Brain microvascular endothelial cell (primary cell): ENCODE data around the gene UBE2G2.

Experiments used
- DNase-seq: peaks from one replicate; pipeline ENCODE4 v3.0.0-alpha.2; 2020
- H3K27ac ChIP-seq: fragments of 250-450 bp; sonication (Bioruptor Pico); 2 replicates; pipeline ENCODE4 v1.5.1; 2020; ENCODE audit warnings: mild to moderate bottlenecking, moderate library complexity
- H3K27me3 ChIP-seq: fragments of 250-450 bp; sonication (Bioruptor Pico); replicated peaks from 2 replicates; pipeline ENCODE4 v1.5.1; 2020; ENCODE audit warnings: mild to moderate bottlenecking
- H3K36me3 ChIP-seq: fragments of 250-450 bp; sonication (Bioruptor Pico); replicated peaks from 2 replicates; pipeline ENCODE4 v1.5.1; 2020; ENCODE audit warnings: mild to moderate bottlenecking
- H3K4me3 ChIP-seq: 2 replicates; pipeline ENCODE4 v1.5.1; 2011; ENCODE audit warnings: low read depth, mild to moderate bottlenecking, control low read depth, low read length, moderate library complexity
- CTCF ChIP-seq: IDR thresholded peaks from 2 replicates; pipeline ENCODE4 v1.5.1; 2011; ENCODE audit warnings: low read depth, mild to moderate bottlenecking, moderate library complexity, low read length, control low read depth, inconsistent platforms; ENCODE audit errors: missing control alignments
- in situ Hi-C: cut with HindIII; loops from 2 replicates; pipeline ENCODE4 v1.10.0; 2017; ENCODE audit warnings: low sequenced_read_pairs, low pct_ligation_motif_present

Gene UBE2G2

GRCh38 chr21:44805859-44806258, 4.2 kb upstream of the UBE2G2 start:
- no peak for TF ChIP-seq CTCF
- Histone ChIP-seq H3K36me3 (peaks cover 48% of the 10 kb centered on the region), H3K27me3 (no peaks in the 10 kb centered on the region), H3K27ac (no peak overlapping the region), H3K4me3 (no peak overlapping the region)
- in situ Hi-C loops: loop anchor here (10.0 kb wide), 1 partner anchor 49 kb away; no protein-coding TSS in a partner anchor
- no peak for DNase-seq

- TF ChIP-seq CTCF: no peak
- peaks cover 45% of the 10 kb centered on the region for H3K36me3 ChIP-seq
These were observed 3.6 kb upstream of the UBE2G2 start for GRCh38 chr21:44805226-44805625.

GRCh38 chr21:44804762-44805161, 3.1 kb upstream of the UBE2G2 start:
- Histone ChIP-seq H3K36me3 (peaks cover 41% of the 10 kb centered on the region), H3K27ac (no peak overlapping the region), H3K27me3 (no peaks in the 10 kb centered on the region), H3K4me3 (no peak overlapping the region)
- TF ChIP-seq CTCF: no peak
- DNase-seq: no peak
- in situ Hi-C loops: loop anchor here (10.0 kb wide), 1 partner anchor 50 kb away; no protein-coding TSS in a partner anchor

More at GRCh38 chr21:44805226-44805625, 3.6 kb upstream of the UBE2G2 start:
- no peak for DNase-seq
- in situ Hi-C loops: loop anchor here (10.0 kb wide), 1 partner anchor 50 kb away; no protein-coding TSS in a partner anchor
- Histone ChIP-seq H3K4me3 (no peak overlapping the region), H3K27me3 (no peaks in the 10 kb centered on the region), H3K27ac (no peak overlapping the region)

- in situ Hi-C loops: loop anchor here (10.0 kb wide), 1 partner anchor 51 kb away; no protein-coding TSS in a partner anchor
- Histone ChIP-seq H3K4me3 (no peak overlapping the region), H3K27me3 (no peaks in the 10 kb centered on the region), H3K27ac (no peak overlapping the region), H3K36me3 (peaks cover 33% of the 10 kb centered on the region)
- TF ChIP-seq CTCF: no peak
- DNase-seq: no peak
These were observed 2.0 kb upstream of the UBE2G2 start for GRCh38 chr21:44803651-44804050.

- no peak overlapping the region for H3K27ac ChIP-seq
- in situ Hi-C loops: loop anchor here (10.0 kb wide), 1 partner anchor 52 kb away; no protein-coding TSS in a partner anchor
- no peaks in the 10 kb centered on the region for H3K27me3 ChIP-seq
- no peak for TF ChIP-seq CTCF
- no peak for DNase-seq
- peaks cover 30% of the 10 kb centered on the region for H3K36me3 ChIP-seq
- H3K4me3 ChIP-seq: peak overlapping the region; percentile 86
These were observed 955 bp upstream of the UBE2G2 start for GRCh38 chr21:44802396-44803153.
